ENCODE results near the gene MICB.

Gene MICB

DNA sequence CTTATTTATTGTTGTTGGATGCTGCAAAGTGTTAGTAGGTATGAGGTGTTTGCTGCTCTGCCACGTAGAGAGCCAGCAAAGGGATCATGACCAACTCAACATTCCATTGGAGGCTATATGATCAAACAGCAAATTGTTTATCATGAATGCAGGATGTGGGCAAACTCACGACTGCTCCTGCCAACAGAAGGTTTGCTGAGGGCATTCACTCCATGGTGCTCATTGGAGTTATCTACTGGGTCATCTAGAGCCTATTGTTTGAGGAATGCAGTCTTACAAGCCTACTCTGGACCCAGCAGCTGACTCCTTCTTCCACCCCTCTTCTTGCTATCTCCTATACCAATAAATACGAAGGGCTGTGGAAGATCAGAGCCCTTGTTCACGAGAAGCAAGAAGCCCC lies 12.1 kb downstream of the MICB start:
- no peak for DNase-seq

DNA sequence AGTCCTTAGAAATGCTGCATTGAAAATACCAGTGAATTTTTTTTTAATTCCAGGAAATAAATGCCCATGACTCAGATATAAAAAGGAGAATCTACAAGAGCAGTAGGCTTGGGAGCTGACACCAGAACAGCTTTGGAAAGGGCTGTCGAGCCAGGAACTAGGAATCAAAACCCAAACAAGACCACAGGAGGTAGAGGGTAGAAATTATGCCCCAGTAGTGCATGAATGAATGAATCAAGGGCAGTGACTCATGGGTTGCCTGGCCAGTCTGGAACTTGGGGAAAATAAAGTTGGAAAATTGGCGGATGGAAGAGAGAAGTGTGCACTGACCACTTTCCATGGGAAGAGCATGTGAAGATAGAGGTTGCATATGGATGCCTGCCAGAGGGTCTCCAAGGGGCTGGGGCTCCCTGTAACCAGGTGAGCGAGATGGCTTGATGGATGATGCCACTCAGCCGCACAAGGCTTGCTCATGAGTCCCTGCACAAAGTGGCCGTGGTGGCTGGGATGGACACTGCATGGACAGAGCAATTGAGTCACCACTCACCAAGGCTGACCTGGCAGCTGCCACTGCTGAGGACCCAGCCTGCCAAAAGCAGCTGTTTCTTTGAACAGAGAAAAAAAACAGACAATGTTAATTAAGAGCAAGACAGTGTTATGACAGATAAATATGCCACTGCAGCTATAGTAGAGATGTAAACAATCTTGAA lies 15.7 kb downstream of the MICB start:
- DNase-seq = no peak

- no peak for DNase-seq
Observed at GRCh38 chr6:31521835-31522234, 23.9 kb downstream of the MICB start.

DNA sequence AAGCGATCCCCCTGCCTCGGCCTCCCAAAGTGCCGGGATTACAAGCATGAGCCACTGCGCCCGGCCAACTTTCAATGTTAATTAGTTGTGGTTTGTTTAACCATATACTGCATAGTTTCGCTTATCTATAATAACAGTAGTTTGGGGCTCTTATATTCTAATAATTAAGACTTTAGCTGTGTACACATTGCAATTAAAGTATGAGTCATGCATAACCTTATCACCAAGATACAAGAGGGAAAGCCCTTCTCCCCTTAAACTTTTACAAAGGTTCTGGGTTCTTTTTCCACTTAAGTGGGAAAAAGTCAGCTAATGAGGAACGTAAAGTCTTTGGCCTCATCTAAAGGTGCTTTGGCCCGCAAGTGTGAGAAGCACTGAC lies 27.6 kb downstream of the MICB start:
- DNase-seq = no peak

GRCh38 chr6:31525932-31526591 lies 28.1 kb downstream of the MICB start:
- no peak for DNase-seq

- DNase-seq = no peak
Observed at GRCh38 chr6:31528307-31528777, 30.4 kb downstream of the MICB start.

DNA sequence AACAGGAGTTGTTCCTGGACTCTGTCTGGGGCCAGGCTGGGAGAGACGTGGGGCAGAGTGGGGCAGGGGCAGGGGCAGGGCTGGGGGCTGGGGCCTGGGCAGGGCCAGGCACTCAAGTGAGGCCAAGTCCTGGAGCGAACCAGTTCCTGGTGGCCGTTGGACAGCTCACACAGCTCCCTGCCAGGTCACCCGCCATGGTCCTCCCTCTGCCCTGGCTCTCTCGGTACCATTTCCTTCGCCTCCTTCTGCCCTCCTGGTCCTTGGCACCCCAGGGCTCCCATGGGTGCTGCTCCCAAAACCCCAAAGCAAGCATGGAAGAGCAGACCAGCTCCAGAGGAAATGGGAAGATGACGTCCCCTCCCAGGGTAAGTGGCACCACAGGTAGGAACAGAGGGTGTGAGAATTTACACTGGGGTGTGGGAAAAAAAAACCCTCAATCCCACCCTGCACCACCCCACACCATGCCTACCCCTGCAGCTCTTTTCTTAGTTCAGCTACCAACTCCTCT lies 30.9 kb downstream of the MICB start, which contains the start of gene MCCD1:
TSS of gene MCCD1 (plus strand) at position 142 of the 508 bp plus-strand sequence. CDS start at position 195, 53 bp downstream.
- no peak for DNase-seq

GRCh38 chr6:31529329-31530150 lies 31.6 kb downstream of the MICB start:
- DNase-seq = no peak

DNA sequence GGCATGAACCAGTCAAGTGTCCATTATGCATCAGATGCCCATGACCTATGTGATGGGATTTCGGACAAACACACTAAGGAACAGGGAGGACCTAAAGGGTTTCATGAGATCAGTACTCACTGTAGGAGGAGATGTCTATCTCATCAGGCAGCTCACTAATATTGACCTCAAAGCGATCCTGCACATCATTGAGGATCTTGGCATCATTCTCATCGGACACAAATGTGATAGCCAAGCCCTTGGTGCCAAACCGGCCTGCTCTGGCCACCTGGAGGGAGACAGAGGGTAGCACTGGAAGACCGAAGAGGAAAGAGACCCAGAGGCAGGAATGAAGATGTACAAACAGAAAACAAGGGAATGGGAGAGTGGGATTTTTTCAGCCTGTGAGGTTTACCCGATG lies 32.7 kb downstream of the MICB start:
- DNase-seq = no peak

DNA sequence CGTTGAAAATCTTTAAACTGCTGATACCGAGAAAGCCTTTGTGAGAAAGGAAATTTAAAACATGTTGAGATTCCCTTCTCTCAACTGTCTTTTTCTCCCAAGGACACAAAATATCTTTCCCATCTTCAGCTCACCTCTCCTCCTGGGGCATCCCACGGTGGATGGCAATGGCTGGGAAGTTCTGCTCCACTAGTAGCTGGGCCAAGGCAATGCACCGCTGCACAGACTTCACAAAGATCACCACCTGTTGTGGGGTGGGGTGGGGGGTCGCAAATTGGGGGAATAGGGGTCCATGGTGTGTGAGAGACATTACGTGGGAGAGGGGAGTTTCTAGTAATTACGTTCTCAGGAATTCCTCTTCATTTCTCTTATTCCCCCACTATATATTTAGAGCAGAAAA lies 33.2 kb downstream of the MICB start:
- DNase-seq = no peak

DNA sequence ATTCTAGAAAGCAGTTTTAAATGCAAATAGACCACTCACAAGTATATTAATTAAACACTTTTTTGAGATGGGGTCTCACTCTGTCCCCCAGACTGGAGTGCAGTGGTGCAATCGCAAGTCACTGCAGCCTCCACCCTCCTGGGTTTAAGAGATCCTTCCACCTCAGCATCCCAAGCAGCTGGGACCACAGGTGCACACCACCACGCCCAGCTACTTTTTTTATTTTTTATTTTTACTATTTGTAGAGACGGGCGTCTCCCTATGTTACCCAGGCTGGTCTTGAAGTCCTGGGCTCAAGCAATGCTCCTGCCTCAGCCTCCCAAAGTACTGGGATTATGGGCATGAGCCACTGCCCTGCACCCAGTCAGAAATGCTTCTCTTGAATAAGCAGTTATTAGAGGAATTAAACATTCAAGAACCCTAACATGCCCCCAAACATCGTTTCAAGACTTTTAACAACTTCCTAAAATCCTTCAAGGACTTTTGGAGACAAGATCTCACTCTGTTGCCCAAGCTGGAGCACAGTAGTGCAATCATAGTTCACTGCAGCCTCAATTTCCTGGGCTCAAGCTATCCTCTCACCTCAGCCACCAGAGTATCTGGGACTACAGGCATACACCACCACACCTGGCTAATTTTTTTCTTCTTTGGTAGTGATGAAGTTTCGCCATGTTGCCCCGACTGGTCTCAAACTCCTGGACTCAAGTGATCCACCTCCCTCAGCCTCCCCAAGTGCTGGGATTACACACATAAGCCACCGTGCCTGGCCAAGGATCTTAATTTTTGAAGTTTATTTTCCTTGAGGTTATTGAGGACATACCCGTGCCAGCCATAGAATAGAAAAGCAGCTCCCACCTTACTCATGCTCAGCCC lies 34.1 kb downstream of the MICB start:
- DNase-seq = no peak

DNA sequence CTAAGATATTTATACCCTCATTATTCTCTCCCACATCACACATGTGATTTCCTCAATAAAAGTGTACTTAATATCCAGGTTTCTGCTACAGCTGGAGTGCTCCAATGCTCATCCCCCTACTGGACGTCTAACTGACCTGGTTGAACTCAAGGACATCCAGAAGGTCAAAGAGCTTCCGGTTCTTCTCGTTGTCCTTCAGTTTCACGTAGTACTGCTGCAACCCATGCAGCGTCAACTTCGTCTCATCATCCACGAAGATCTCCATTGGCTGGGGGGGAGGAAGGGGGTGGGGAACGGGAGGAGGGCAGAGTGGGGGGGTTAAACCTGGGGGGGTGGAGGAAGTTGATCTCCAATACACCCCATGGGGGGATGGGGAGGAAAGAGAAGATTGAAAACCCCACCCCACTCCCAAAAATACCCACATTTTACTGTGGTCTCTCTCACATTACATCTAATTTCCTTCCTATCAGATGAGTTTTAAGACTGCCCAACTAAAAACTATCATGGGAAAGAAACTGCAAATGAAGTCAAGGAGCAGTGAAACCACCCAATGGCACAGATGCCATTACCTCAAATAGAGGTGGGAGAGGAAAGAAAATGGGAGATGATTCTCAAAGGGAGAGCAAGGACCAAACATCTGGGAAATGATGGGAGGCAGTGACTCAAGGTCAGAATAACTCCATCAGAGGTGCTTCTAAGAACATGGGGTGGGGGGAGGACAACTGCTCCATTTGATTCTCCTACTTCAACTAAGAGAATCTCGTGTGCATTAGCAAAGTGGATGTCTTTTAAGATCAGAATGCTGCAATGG lies 34.9 kb downstream of the MICB start:
- no peak for DNase-seq

DNA sequence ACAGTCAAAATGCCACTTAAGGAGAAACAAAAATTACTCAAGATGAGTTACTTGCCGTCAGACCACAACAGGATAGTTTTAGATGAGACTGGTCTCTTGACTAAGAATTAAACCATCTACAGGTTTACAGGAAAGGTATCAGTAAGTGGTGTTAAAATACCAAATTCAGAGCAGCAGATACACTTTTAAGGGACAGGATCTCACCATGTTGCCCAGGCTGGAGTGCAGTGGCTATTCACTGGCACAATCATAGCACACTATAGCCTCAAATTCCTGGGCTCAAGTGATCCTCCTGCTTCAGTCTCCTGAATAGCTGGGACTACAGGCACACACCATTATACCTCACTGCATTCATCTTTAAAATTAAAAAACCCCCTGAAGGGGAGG lies 35.5 kb downstream of the MICB start:
- DNase-seq = no peak

DNA sequence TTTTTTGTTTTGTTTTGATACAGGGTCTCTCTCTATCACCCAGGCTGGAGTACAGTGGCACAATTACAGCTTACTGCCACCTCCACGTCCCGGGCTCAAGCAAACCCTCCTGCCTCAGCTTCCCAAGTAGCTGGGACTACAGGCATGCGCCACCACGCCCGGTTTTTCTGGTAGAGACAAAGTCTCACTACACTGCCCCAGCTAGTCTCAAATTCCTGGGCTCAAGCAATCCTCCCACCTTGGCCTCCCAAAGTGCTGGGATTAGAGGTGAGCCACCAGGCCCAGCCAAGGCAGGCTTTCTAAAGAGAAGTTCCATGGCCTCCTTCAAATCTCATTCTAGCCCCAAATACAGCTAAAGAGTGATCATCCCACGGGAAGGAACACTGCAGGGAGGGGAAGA lies 36.1 kb downstream of the MICB start:
- no peak for DNase-seq

- DNase-seq = no peak
Observed at GRCh38 chr6:31534521-31535040, 36.6 kb downstream of the MICB start.

- DNase-seq = no peak
Observed at GRCh38 chr6:31535538-31536324, 37.8 kb downstream of the MICB start.

DNA sequence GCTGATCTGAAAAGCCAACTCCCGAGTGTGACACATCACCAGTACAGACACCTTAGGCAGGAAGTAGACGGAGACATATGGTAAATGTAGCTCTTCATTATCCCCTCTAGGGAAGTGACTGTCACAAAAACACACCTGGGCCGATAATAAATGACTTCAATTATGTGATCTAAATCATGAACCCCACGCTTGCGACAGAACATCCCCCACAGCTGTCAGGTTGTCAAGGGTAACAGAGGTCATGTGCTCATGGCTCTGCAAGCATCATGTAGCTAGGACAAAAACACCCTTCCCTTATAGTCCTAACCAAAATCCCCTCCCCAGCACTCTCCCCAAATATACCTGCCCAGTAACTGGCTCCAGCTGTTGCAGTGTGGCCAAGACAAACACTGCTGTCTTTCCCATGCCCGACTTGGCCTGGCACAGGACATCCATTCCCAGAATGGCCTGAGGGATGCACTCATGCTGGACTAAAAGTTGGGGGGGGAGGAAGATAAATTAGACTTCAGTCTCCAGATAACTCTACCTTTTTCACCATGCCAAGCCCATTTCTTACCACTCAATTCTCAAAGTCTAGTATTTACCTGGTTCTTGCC lies 41.0 kb downstream of the MICB start:
- DNase-seq = no peak

DNA sequence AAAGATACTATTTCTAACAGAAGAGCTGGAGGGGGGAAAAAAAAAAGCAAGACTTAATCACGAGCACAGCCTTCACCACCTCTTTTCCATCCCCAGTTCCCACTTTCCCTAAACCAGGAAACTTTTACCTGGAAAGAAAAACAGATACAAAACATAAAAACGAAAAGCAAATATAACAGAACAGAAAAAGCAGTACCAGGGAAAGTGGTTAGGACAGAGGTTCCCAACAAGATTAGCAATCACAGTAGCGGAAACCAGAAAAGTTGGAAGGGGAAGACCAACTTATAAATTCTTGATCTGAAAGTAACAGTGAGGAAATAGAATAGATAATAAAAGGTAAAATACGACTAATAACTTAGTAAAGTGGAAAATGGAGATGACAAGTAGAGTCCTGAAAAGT lies 42.7 kb downstream of the MICB start:
- no peak for DNase-seq

DNA sequence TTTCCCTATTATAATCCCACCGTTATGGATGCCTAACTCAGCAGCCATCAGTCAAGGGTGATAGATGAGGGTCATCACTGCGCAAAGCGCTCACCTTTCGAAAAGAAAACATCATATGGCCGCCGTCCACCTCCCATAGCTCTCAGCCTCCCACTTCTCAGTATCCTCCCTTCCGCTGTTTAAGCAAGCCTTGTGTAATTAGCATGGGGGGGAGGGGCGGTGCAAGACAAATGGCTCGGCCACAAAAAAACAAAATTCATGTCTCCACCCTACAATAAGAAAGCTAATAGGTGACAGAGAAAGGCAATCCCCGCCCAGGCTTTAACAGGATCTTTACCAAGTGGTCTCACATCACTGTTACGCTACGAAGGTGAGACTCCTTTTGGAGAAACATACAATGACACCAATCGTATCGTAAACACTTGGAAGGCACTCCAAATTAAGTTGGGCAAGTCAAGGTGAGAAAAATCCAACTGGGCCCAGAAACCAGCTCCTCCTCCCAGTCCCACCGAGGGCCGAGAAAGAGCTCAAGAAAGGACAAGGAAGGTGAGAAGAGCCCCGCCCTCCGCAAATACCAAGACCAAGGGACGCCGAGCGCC lies 43.2 kb downstream of the MICB start:
- peak; percentile 37 to 66 (median 60) for DNase-seq

Measured in suppressor macrophage treated with lipopolysaccharide for 1 hour (primary cell).